CD4-positive, alpha-beta T cell treated with Interleukin-21 for 1 hour (primary cell): ENCODE measurements around the gene TRIM15.
"Not testable (repeated sequence)": the region's sequence is repeated elsewhere in the genome, so short reads cannot be mapped to it uniquely, and the experiment has no call there.

Experiments
- DNase-seq: peaks from one replicate; pipeline ENCODE4 v3.0.0-alpha.2; 2020

The TRIM15 gene

GRCh38 chr6:30163090-30163917 lies at the start of gene TRIM15:
TSS of gene TRIM15 (plus strand) at chr6:30163546. CDS start at chr6:30163685, 139 bp downstream.
- DNase-seq = peak; percentile 19

DNA sequence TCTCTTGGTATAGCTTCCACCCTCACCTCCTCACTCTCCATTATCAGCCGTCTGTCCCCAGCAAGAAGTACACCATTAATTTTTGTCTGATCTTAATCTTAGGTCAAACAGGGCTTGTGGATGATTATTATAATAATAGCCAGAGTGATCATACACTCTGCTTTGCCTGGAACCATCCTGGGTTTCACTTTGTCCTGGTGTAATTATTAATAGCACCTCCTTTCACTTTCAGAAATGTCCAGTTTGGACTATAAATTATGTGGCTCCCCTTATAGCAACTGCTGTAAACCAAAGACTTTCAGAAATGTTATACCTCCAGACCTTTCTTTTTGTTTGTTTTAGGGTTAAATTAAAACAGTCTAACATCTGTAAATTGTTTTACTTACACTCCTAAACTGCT lies 49.5 kb upstream of the TRIM15 start:
- DNase-seq = no peak

- no peak for DNase-seq
These were observed 46.6 kb upstream of the TRIM15 start for GRCh38 chr6:30116724-30117123.

- DNase-seq = not testable (repeated sequence)
These were observed 44.7 kb upstream of the TRIM15 start for GRCh38 chr6:30118691-30119090.

DNA sequence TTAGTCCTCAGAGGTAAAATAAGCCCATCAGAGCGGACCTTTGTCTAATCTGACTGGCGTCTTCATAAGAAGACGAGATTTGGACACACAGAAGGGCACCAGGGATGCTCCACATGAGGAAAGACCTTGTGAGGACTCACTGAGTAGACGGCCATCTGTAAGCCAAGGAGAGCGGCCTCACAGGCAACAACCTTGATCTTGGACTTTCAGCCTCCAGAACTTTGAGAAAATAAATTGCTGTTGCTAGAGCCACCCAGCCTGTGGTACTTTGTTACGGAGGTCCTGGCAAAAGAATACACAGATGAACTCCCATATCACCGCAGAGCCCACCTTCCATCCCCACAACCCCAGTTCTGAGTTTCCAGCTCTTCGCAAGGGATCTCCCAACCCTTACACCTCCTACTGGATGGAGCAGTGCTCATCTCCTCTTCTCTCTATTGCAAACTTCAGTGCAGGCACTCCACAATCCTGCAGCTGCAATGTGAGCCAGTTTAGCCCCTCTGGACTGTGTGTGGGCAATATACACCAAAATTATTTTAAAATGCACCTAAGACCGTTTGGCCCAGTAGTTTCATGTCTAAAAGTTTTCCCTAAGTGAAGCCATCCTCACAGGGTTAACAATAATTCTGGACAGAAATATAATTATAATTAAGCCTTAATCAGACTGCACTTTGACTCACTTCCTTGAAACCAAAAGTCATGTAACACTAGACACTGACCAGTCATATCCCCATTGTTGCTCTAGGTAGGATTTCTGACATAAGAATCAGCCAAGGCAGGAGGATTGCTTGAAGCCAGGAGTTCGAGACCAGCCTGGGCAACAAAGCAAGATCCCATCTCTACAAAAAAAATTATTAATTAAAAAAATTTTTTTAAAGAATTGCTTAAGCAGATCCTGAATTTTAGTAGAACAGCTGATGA lies 41.6 kb upstream of the TRIM15 start:
- DNase-seq = no peak

DNA sequence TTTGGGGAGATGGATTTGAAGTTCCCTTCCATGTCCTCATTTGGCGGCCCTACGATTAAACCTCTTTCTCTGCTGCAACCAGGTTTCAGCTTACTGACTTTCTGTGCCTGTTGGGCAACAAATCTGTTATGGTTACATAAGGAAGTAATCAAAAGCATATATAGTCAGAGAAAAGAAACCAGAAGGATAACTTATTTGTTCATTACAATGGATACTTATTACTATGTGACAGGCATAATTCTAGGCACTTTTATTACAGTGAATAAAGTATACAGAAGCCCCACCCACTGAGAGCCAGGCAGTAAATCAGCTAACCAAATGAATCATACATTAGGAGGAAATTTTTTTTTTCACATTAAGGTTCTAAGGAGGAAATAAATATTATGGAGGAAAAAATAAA lies 40.8 kb upstream of the TRIM15 start:
- no peak for DNase-seq

DNA sequence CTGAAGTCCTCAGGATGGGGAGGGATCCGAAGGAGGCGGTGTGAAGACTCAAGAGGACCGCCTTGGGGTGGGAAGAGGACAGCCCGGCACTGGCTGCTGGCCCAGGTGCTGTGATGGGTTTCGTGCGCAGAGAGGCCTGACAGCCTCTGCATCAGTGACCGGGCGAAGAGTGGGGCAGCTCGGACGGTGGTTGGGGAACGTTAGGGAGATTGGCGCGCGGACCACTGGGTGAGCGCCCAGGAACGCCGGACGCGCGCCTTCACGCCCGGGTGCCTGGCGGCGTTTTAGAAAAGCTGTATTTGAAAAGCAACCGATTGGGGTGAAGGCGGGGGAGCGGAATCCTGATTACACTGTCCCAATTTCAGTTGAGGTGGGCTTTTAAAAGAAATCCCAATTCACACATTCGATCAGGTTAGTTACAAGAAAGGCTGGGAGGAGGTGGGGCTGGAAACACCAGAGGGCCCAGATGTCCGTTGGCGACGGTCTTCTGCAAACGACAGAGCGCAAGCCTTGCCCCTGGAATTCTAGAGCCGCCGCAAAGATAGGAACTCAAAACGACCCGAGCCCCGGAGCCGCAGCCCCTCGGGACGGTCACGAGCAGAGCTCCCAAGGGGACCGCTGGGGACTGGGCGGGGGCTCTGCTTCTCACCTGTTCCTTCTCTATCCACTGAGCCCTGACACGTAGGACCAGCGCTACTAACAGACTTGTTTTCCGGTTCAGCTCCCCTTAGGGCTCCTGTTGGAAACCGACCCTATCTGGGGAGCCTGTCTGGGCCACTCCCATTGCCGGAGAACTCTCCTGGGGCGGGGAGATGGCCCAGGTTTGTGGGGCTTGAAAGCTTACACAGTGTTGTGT lies 35.9 kb upstream of the TRIM15 start:
- no peak for DNase-seq

DNA sequence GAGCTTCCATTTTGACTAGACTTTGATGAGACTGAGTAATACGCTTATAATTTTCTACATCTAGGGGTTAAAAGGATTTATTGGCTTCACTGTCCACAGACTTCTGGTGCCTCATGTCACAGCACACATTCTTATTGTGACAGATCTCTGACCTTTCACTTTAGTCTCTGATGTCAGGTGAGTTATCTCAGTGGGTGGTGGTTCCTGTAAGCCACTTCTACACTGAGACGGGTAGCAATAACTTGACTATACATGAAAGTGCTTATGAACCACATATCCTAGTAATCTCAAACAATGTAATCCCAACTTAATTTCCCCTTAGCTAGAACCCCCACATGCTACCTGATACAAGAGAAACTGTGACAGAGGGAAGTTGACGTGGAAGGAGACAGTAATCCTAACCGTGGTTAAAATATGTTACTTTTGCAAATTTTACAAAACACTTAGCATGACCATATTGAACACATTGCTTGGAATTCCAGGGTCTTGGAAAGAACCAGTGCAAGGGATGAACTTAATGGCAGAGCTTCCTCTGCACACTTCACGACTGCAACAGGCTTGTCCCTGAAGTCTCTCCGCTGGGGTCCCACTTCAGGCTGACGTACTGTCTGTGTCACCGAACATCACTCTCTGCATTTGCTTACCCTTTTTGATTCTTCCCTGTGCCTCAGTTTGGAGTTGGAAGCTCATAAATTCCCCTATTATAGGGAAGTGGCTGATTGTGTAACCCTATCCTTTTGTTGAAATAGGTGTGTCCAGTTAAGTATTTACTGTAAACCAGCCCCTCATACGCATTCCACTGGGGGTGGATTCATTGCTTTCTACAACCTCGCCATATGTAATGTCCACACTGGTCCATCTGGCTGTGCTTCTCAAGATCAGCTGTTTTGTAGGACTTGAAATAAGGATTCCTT lies 33.8 kb upstream of the TRIM15 start:
- no peak for DNase-seq

GRCh38 chr6:30130179-30130679 lies 33.1 kb upstream of the TRIM15 start:
- no peak for DNase-seq

- peak; percentile 85 for DNase-seq
These were observed 32.2 kb upstream of the TRIM15 start for GRCh38 chr6:30130887-30131862.

DNA sequence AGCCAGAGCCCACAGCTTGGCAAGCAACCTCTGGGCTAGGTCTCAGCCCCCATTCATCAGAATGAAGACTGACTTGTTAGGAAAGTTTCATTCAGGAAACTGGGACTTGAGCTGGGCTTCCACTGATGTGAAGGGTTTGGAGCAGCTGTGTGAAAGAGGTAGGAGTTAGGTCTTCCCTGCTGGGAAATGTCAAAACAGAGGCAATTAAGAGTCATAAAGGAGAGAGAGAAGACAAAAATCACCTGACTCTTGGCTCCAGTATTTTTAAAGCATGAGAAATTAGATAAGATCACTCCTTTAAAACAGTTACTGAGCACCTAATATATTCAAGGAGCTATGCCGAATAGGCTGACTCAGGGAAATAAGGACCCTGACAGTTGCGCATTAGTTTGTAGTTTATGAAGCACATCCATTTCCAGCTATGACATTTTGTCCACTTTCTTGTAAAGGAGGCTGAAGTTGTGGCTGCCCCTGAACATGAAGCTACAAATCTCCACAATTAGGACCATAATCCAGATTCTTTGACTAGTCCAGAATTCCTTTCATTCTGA lies 31.3 kb upstream of the TRIM15 start:
- no peak for DNase-seq

DNA sequence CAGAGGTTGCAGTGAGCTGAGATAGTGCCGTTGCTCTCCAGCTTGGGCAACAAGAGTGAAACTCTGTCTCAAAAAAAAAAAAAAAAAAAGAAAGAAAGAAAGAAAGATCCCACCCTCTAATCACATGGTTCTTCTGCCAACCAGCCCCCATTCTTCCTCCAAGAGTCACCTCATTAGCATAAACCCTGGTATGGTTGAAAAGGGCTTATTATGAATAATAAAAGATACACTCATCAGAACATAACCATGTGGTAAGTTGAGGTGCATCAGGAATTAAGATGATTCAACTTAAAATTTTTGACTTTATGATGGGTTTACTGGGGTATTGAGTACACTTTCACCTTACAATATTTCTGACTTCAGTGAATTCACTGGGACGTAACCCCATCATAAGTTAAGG lies 28.2 kb upstream of the TRIM15 start:
- DNase-seq = no peak

DNA sequence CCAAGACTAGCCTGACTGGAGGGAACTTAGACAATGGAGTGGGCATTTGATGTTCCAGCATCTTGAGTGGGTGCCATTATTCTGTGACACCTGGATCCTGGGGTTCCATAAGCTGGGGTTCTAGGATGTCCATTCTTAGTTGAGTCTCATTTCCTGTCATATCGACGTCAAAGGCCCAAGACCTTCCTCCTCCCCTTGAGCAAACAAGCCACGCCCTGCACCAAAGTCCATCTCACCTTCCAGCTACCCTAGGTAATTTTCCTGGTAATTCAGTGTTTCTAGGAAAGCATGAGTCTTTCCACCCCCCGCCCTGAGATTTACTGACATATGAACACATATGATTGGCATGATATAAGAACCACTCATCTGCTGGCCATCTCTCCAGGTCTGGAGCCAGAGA lies 27.6 kb upstream of the TRIM15 start, which contains the start of gene TRIM40:
Gene TRIM40, plus strand, starts transcription at position 384 of the 400 bp plus-strand sequence. CDS start 897 bp downstream, outside the sequence.
- DNase-seq = no peak

DNA sequence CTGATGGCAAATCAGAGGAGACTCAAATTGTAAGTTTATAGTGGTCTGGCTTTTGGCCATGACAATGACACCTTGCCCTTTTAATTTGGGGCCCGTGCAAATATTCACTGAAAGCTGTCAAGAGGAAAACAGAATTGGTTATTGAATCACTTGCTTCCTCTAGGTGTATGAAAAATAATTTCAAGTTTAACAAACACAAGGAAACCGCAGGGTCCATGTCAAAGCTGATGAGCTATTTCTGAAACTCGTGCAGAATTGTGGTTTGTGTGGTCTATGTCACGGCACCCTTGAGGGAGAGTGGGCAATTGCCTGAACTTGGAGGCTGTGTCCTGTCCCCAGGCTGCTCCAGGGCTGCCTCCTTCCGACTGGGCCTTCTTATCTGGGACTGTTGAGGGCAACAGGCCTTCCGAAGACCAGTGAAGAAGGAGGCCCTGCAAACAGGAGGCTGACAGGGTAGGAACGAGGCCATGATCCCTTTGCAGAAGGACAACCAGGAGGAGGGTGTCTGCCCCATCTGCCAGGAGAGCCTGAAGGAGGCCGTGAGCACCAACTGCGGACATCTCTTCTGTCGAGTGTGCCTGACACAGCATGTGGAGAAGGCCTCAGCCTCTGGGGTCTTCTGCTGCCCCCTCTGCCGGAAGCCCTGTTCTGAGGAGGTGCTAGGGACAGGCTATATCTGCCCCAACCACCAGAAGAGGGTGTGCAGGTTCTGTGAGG lies 26.6 kb upstream of the TRIM15 start:
- no peak for DNase-seq

DNA sequence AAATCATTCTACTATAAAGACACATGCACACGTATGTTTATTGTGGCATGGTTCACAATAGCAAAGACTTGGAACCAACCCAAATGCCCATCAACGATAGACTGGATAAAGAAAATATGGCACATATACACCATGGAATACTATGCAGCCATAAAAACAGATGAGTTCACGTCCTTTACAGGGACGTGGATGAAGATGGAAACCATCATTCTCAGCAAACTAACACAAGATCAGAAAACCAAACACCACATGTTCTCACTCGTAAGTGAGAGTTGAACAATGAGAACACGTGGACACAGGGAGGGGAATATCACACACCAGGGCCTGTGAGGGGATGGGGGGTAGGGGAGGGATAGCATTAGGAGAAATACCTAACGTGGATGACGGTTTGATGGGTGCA lies 23.1 kb upstream of the TRIM15 start:
- DNase-seq = not testable (repeated sequence)

DNA sequence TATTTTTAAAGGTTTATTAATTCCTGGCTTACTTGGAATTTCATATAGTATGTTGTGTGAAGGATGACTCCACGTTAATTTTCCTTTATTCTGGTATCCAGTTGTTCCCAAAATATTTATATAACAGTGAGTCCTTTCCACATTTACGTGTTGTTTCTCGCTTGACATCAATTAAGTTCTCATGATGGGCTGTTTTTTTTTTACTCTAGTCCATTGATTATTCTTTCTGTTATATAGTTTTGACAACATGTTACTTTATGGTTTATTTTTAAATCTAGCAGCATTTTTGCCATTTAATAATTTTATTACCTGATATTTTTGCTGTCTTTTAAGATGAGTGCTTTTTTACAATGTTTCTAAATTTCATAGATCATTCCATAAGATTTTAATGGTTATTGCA lies 20.7 kb upstream of the TRIM15 start:
- DNase-seq = no peak

- DNase-seq = no peak
These were observed 19.6 kb upstream of the TRIM15 start for GRCh38 chr6:30143780-30144179.

DNA sequence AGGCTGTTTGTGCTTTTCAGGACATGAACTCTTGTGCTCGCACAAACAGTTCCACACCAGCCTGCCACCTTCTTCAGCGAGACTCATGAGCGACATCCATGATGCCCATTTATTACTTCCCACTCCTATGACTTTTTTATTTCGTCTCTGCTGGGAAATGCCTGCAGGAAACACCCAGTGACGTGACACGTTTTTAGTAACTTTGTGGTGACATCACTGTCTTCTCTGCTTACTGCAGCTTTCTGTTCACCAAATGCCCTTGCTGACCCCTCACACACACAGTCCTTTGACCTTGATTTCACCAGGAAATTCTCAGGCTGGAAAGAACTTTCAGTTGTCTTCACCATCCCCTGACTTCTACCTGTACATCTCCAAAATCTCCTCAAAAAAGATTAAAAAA lies 18.5 kb upstream of the TRIM15 start:
- no peak for DNase-seq

- no peak for DNase-seq
These were observed 17.5 kb upstream of the TRIM15 start for GRCh38 chr6:30145818-30146217.
